Spleen (tissue), 11 donors: ENCODE data around the gene CCDC106. TPM values are rescaled to one million over a fixed set of nuclear protein-coding genes. Genes with fewer than 3 reads are reported as not detected.

Experiments used
- DNase-seq: peaks from one replicate; pipeline ENCODE4 v3.0.0-alpha.2; 2020
- H3K27ac ChIP-seq, 8 donors: fragments of 200-600 bp; sonication (generic) in 7 of 8; 1 replicate in 4 of 8; 2 replicates in 4 of 8; pipeline versions ENCODE4 v1.5.0 to v1.8.0; 2016 to 2021; ENCODE audit warnings: inconsistent platforms in 4 of 8, mild to moderate bottlenecking in 4 of 8, moderate library complexity in 1 of 8
- H3K27me3 ChIP-seq, 7 donors: fragments of 200-600 bp; sonication (generic) in 6 of 7; replicated peaks in 1 of 7; 1 replicate in 4 of 7; 2 replicates in 3 of 7; pipeline versions ENCODE4 v1.5.0 to v1.8.0; 2016 to 2021; ENCODE audit warnings: inconsistent platforms in 3 of 7, mild to moderate bottlenecking in 1 of 7
- H3K36me3 ChIP-seq, 6 donors: fragments of 200-600 bp; sonication (generic) in 5 of 6; 1 replicate in 4 of 6; 2 replicates in 2 of 6; pipeline versions ENCODE4 v1.5.0 to v1.8.0; 2016 to 2021; ENCODE audit warnings: inconsistent platforms in 2 of 6
- H3K4me1 ChIP-seq, 6 donors: fragments of 200-600 bp; sonication (generic) in 5 of 6; 1 replicate in 3 of 6; 2 replicates in 3 of 6; pipeline versions ENCODE4 v1.5.0 to v1.8.0; 2016 to 2021; ENCODE audit warnings: inconsistent platforms in 3 of 6
- H3K4me3 ChIP-seq, 8 donors: fragments of 200-600 bp; sonication (generic) in 7 of 8; 1 replicate in 4 of 8; 2 replicates in 4 of 8; pipeline versions ENCODE4 v1.5.0 to v1.8.0; 2016 to 2021; ENCODE audit warnings: inconsistent platforms in 4 of 8, mild to moderate bottlenecking in 4 of 8, moderate library complexity in 2 of 8
- H3K9me3 ChIP-seq, 8 donors: fragments of 200-600 bp; sonication (generic) in 7 of 8; 1 replicate in 4 of 8; 2 replicates in 4 of 8; pipeline versions ENCODE4 v1.5.0 to v1.8.0; 2016 to 2021; ENCODE audit warnings: inconsistent platforms in 4 of 8
- POLR2A ChIP-seq, 3 donors: fragments of 450-650 bp; IDR thresholded peaks; one replicate each; pipeline ENCODE4 v1.5.1; 2017; ENCODE audit warnings: antibody characterized with exemption in 3 of 3, mild to moderate bottlenecking in 1 of 3
- POLR2AphosphoS5 ChIP-seq, 3 donors: sonication (generic); formaldehyde crosslinking; IDR thresholded peaks; one replicate each; pipeline ENCODE4 v1.5.1; 2017; ENCODE audit warnings: antibody characterized with exemption in 3 of 3
- WGBS, 5 donors: extraction: QIAGEN DNeasy Blood & Tissue Kit in 3 of 5; methylation state at CpG; one replicate each; pipeline versions ENCODE4 v1.1.5 to v1.1.7; 2013 to 2018; 5-methylcytosine and 5-hydroxymethylcytosine counted together
- intact Hi-C: fragments of 100-400 bp; cut with DNase I; formaldehyde crosslinking; loops from one replicate; pipeline ENCODE4 v1.15.0; 2023; ENCODE audit warnings: low total_unique reads
- polyA plus RNA-seq, 3 donors: library from polyadenylated mRNA; stranded (reverse); fragments of 200-250 nt; gene quantifications; one replicate each; pipeline ENCODE4 v1.2.1, GENCODE V29; 2013
- total RNA-seq, 7 donors: library from RNA; depleted of rRNA in 3 of 7; stranded (reverse); fragments of >200 nt in 3 of 7; fragmentation: NEBNext Ultra II Directional in 4 of 7; extraction: Animal tissue kit (Norgen Biotek cat#: 25700) in 4 of 7; gene quantifications; one replicate each; pipeline versions ENCODE4 v1.1.0 to v1.2.1, GENCODE V29; 2016 to 2021
- TF ChIP-seq, protein P1 (sequence below), 11 experiments: fragments of 200-600 bp in 7 of 11; fragments of 450-650 bp in 4 of 11; sonication (generic) in 4 of 11; IDR thresholded peaks in 8 of 11; conservative IDR thresholded peaks in 3 of 11; 1 replicate in 7 of 11; 2 replicates in 4 of 11; pipeline versions ENCODE4 v1.4.0 to v1.8.0; 2016 to 2021; ENCODE audit warnings: antibody characterized with exemption in 11 of 11, inconsistent platforms in 4 of 11, mild to moderate bottlenecking in 1 of 11
- donor health status: healthy with polysubstance abuse.
- donor health status: DM: no; HTN: no; CAD: no; lungs with moderate emphysema.
- donor health status: DM: no; HTN: no; CAD: no.
- donor health status: Bipolar disorder and iron deficiency.
- donor health status: healthy.
- donor health status: DM: no; HTN: no; CAD: no.
- donor health status: DM: yes; HTN: yes; CAD: no.

The CCDC106 gene
- total and polyA plus RNA-seq, 10 donors = 11.9 to 40.1 (median 18.6) TPM

DNA sequence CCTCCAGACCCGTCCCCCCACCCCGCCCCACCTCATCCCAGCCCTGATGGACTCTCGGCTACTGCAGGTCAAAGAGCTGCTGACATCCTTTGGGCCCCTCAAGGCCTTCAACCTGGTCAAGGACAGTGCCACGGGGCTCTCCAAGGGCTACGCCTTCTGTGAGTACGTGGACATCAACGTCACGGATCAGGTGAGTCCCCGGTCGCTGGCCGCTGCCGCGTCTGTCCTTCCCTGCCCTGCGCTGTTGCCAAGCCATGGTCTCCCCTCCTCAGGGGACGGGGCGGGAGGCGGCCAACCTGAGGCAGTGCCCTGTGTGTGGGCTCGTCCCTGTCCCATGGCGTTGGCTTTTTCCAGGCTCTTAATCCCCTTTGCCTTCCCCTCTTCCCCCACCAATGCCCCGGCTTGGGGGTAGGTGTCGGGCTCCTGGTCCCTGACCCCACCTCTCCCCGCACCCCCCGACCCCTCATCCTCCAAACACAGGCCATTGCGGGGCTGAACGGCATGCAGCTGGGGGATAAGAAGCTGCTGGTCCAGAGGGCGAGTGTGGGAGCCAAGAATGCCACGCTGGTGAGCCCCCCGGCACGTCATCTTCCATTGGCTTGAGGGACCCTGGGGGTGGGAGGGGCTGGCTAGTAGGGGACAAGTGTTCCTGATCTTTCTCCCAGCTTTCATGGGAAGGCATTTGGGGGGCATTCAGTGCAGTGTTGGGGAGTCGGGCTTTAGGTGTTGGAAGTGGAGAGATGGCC is 20.8 kb downstream of the CCDC106 start:
- TF ChIP-seq, protein P1, sequence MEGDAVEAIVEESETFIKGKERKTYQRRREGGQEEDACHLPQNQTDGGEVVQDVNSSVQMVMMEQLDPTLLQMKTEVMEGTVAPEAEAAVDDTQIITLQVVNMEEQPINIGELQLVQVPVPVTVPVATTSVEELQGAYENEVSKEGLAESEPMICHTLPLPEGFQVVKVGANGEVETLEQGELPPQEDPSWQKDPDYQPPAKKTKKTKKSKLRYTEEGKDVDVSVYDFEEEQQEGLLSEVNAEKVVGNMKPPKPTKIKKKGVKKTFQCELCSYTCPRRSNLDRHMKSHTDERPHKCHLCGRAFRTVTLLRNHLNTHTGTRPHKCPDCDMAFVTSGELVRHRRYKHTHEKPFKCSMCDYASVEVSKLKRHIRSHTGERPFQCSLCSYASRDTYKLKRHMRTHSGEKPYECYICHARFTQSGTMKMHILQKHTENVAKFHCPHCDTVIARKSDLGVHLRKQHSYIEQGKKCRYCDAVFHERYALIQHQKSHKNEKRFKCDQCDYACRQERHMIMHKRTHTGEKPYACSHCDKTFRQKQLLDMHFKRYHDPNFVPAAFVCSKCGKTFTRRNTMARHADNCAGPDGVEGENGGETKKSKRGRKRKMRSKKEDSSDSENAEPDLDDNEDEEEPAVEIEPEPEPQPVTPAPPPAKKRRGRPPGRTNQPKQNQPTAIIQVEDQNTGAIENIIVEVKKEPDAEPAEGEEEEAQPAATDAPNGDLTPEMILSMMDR (IDR thresholded peaks at IDR 0.05 in 8 of 11, conservative IDR thresholded peaks at IDR 0.05 in 3 of 11) = no peak
- TF ChIP-seq POLR2A (IDR thresholded peaks at IDR 0.05) (no peak), POLR2AphosphoS5 (IDR thresholded peaks at IDR 0.05) (peak in 1 of 3 donors; percentile 70)
- Histone ChIP-seq H3K4me1 (peaks cover 7 to 87% (median 45%) of the 10 kb centered on the region in 6 donors), H3K36me3 (peaks cover 6 to 100% (median 84%) of the 10 kb centered on the region in 6 donors), H3K27ac (no peak overlapping the region), H3K4me3 (no peak overlapping the region), H3K27me3 (no peaks in the 10 kb centered on the region), H3K9me3 (no peaks in the 10 kb centered on the region)
- DNase-seq = no peak
- intact Hi-C loops = no loop called here
- WGBS, 5 donors = 83 to 93% (median 86%) methylated on average over 29 to 30 of the region's 30 CpGs

DNA sequence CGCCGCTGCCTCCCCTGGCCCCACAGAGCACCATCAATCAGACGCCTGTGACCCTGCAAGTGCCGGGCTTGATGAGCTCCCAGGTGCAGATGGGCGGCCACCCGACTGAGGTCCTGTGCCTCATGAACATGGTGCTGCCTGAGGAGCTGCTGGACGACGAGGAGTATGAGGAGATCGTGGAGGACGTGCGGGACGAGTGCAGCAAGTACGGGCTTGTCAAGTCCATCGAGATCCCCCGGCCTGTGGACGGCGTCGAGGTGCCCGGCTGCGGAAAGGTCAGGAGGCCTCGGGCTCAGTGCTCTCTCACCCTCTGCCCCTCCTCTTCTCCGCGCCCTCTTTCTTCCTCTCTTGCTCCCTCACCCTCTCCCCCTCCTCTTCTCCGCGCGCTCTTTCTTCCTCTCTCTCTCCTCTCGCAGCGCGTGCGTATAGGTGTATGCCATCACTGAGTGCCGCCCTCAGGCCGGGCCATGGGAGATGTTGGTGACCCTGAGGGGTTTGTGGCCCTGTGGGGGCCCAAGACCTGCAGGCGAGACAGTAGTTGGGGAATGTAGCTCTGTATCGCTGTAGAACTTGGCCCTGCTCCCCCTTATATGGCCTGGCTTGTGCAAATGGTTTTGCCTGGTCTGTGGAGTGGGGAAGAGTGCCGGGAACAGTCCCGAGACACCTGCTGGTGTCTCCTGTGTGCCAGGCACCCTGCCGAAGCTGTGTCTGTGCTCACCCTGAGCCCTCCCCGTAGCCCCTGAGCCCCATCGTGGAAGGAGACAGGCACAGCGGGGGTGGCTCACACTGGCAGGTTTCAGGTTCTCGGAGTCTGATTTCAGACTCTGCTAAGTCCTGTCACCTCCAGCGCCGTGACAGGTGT is 21.6 kb downstream of the CCDC106 start:
- H3K27me3 ChIP-seq = no peaks in the 10 kb centered on the region
- WGBS, 5 donors = 86 to 92% (median 90%) methylated on average over 35 to 43 of the region's 43 CpGs
- no peak overlapping the region for H3K27ac ChIP-seq
- TF ChIP-seq, protein P1 (IDR thresholded peaks at IDR 0.05 in 8 of 11, conservative IDR thresholded peaks at IDR 0.05 in 3 of 11) = no peak
- TF ChIP-seq POLR2A (IDR thresholded peaks at IDR 0.05) (no peak), POLR2AphosphoS5 (IDR thresholded peaks at IDR 0.05) (peak; percentile 35 to 65 (median 51))
- intact Hi-C loops = no loop called here
- no peaks in the 10 kb centered on the region for H3K9me3 ChIP-seq
- DNase-seq = no peak
- peaks cover 6 to 99% (median 80%) of the 10 kb centered on the region in 6 donors for H3K36me3 ChIP-seq
- no peak overlapping the region for H3K4me3 ChIP-seq
- H3K4me1 ChIP-seq = peaks cover 12 to 92% (median 52%) of the 10 kb centered on the region in 6 donors

DNA sequence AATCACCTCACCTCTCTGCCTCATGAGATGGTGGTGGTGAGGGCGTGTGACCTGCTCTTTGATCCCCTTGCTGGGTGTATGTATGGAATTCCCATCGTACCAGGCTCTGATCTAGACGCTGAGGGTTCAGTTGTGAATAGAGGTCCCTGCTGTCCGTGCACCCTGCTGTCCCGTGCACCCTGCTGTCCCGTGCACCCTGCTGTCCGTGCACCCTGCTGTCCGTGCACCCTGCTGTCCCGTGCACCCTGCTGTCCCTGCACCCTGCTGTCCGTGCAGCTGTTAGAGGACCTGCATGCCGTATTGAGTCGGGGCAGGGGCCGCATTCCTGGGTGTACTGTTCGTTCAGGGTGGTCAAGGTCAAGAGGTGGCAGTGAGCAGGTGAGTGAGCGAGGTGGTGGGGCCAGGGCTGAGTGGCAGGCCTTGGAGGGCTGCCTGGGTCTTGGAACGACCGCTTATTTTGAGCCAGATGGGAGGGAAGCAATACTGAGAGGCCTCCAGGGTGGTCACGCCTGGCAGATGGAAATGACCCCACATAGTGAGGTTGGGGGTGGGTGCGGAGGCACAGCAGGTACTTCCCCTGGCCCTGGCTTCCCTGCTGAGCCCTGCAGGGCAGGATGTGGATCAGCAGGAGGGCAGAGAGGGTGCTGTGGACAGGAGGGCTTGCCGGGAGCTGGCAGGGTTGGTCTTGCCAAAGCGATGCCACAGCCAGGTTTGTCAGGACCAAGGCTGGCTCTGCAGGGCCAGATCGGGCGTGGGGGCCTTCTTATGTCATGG is 22.5 kb downstream of the CCDC106 start:
- intact Hi-C loops = no loop called here
- DNase-seq = peak; percentile 89
- peak overlapping the region in 1 of 8 donors; percentile 38 for H3K27ac ChIP-seq
- H3K4me3 ChIP-seq = no peak overlapping the region
- peaks cover 6 to 91% (median 76%) of the 10 kb centered on the region in 6 donors for H3K36me3 ChIP-seq
- no peaks in the 10 kb centered on the region for H3K27me3 ChIP-seq
- 69 to 84% (median 76%) methylated on average over 21 to 23 of the region's 23 CpGs for WGBS, 5 donors
- H3K9me3 ChIP-seq = no peaks in the 10 kb centered on the region
- peak in 1 of 3 donors; percentile 60 for TF ChIP-seq POLR2AphosphoS5 (IDR thresholded peaks at IDR 0.05)
- TF ChIP-seq, protein P1 (IDR thresholded peaks at IDR 0.05 in 8 of 11, conservative IDR thresholded peaks at IDR 0.05 in 3 of 11) = no peak
- H3K4me1 ChIP-seq = peaks cover 13 to 96% (median 56%) of the 10 kb centered on the region in 6 donors
